HAP-1 (cell line): Measurements from ENCODE around the gene PAX1.

ENCODE experiments used
- DNase-seq, 2 experiments: peaks; one replicate each; pipeline ENCODE4 v3.0.0-alpha.2; 2016 to 2020; ENCODE audit warnings: low spot score in 2 of 2
- H3K27me3 ChIP-seq: fragments of 250-450 bp; sonication (Bioruptor Pico); 2 replicates; pipeline ENCODE4 v1.5.1; 2020; ENCODE audit warnings: low read depth, mild to moderate bottlenecking, moderate library complexity
- H3K36me3 ChIP-seq: fragments of 250-450 bp; sonication (Bioruptor Pico); replicated peaks from 2 replicates; pipeline ENCODE4 v1.5.1; 2020; ENCODE audit warnings: mild to moderate bottlenecking
- H3K4me1 ChIP-seq: fragments of 250-450 bp; sonication (Bioruptor Pico); 2 replicates; pipeline ENCODE4 v1.5.1; 2020; ENCODE audit warnings: mild to moderate bottlenecking
- H3K4me3 ChIP-seq: fragments of 250-450 bp; sonication (Bioruptor Pico); 2 replicates; pipeline ENCODE4 v1.5.1; 2020; ENCODE audit warnings: mild to moderate bottlenecking, moderate library complexity
- H3K9me3 ChIP-seq: fragments of 250-450 bp; sonication (Bioruptor Pico); 2 replicates; pipeline ENCODE4 v1.5.1; 2020; ENCODE audit warnings: mild to moderate bottlenecking, moderate library complexity
- in situ Hi-C: fragments of 300-500 bp; cut with MboI; formaldehyde crosslinking; loops from 3 replicates; pipeline ENCODE4 v1.14.3; 2020; ENCODE audit warnings: low sequenced_read_pairs, inconsistent platforms, mixed read lengths

PAX1 gene

DNA sequence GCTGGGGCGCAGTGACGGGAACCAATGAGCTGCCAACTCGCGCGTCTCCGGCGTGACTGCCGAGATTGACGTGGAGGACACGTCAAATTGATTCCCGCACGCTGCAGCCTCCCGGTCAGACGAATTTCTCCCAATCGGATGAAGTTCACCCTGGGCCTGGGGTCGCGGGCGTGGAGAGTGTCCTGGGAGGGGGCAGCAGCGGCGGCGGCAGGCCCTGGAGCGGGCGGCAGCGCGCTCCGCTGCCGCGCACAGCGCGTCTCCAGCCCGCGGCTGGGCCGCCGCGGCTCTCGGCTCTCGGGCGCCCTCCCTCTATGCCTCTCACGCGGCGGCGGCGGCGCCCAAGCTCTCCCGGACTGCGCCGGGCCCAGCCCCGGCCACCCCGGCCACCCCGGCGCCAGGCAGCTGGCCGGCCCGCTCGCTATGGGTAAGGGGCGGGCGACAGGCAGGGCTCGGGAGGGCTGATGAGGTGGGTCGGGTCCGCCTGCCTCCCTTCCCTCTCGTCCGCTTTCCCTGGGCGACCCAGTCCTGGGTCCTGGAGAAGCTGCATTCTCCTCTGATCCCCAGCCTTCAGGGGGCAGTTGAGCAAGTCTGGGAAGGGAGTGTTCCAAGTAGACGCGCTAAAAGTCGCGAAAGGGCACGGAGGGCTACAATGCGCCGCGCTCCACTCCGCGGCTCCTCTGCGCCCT lies at the start of gene PAX1:
PAX1 (plus strand) TSS at position 90 of the 686 bp plus-strand sequence; CDS start at position 139, 49 bp downstream.
- in situ Hi-C loops, result no loop called here
- H3K9me3 ChIP-seq, result no peaks in the 10 kb centered on the region
- no peak for DNase-seq
- H3K27me3 ChIP-seq, result peaks cover 41% of the 10 kb centered on the region
- H3K36me3 ChIP-seq, result no peaks in the 10 kb centered on the region
- no peak within 1 kb of the TSS for H3K4me3 ChIP-seq
- H3K4me1 ChIP-seq, result no peaks in the 10 kb centered on the region

- in situ Hi-C loops, result no loop called here
- no peaks in the 10 kb centered on the region for H3K36me3 ChIP-seq
- no peak for DNase-seq
- H3K9me3 ChIP-seq, result no peaks in the 10 kb centered on the region
- no peak overlapping the region for H3K4me3 ChIP-seq
- peaks cover 10% of the 10 kb centered on the region for H3K27me3 ChIP-seq
- H3K4me1 ChIP-seq, result no peaks in the 10 kb centered on the region
Measured at GRCh38 chr20:21656308-21657067, 49.0 kb upstream of the PAX1 start.

DNA sequence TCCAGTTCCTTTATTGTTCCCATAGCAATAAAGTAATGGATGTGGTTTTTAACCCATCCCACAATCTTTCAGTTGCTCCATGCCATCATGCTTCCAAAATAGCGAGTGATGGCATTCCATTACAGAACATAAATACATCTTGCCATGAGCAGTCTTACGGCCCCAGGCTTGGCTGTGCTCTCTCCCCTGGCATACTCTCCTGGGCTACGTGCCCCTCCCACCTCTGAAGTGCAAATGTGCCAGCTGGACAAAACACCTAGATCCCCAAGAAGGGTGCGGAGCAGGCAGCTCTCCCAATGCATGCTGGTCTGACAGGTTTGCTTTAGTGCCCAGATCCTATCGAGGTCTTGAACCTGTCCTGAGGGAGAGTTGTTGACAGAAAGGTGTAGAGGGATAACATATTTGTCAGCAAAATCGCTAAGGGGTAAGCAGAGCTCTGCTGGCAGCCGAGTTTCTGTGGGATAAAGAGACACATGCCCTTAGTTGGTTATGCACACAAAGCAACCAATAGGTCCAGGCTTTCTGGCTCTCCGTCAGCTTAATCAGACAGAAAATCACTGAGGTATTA lies 43.9 kb upstream of the PAX1 start:
- Histone ChIP-seq H3K36me3 (no peaks in the 10 kb centered on the region), H3K4me1 (no peaks in the 10 kb centered on the region), H3K4me3 (no peak overlapping the region), H3K9me3 (no peaks in the 10 kb centered on the region), H3K27me3 (peaks cover 4% of the 10 kb centered on the region; the same call in 1 of the 2 replicates)
- in situ Hi-C loops, result no loop called here
- DNase-seq, result no peak

DNA sequence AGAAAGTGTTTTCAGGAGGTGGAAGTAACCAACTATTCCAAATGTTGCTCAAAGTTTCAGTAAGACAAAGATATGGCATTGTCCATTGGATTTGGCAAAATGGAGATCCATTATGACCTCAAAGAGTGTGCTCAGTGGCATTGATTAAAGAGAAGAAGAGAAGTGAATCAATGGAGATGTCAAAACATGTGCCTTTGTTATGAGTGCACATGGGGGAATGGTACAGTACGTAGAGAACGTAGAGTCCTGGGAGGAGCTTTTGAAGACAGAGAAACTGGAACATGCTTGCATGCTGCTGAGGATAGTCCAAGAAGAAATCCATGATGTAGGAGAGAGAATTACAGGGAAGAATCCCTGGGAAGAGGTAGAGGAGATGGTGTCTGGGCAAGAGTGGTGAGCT lies 42.0 kb upstream of the PAX1 start:
- no peak for DNase-seq
- no peaks in the 10 kb centered on the region for H3K36me3 ChIP-seq
- in situ Hi-C loops, result no loop called here
- H3K4me3 ChIP-seq, result no peak overlapping the region
- H3K27me3 ChIP-seq, result no peaks in the 10 kb centered on the region
- H3K4me1 ChIP-seq, result no peaks in the 10 kb centered on the region
- no peaks in the 10 kb centered on the region for H3K9me3 ChIP-seq

GRCh38 chr20:21665687-21666446 lies 39.6 kb upstream of the PAX1 start:
- in situ Hi-C loops, result no loop called here
- DNase-seq, result no peak
- H3K9me3 ChIP-seq, result no peaks in the 10 kb centered on the region
- H3K36me3 ChIP-seq, result no peaks in the 10 kb centered on the region
- H3K4me3 ChIP-seq, result no peak overlapping the region
- no peaks in the 10 kb centered on the region for H3K4me1 ChIP-seq
- no peaks in the 10 kb centered on the region for H3K27me3 ChIP-seq

- Histone ChIP-seq H3K9me3 (no peaks in the 10 kb centered on the region), H3K4me1 (no peaks in the 10 kb centered on the region), H3K27me3 (no peaks in the 10 kb centered on the region), H3K4me3 (no peak overlapping the region), H3K36me3 (no peaks in the 10 kb centered on the region)
- no peak for DNase-seq
- in situ Hi-C loops, result no loop called here
Measured at GRCh38 chr20:21670126-21670525, 35.3 kb upstream of the PAX1 start.

- in situ Hi-C loops, result no loop called here
- no peak overlapping the region for H3K4me3 ChIP-seq
- no peaks in the 10 kb centered on the region for H3K4me1 ChIP-seq
- H3K27me3 ChIP-seq, result no peaks in the 10 kb centered on the region
- H3K9me3 ChIP-seq, result no peaks in the 10 kb centered on the region
- no peaks in the 10 kb centered on the region for H3K36me3 ChIP-seq
- no peak for DNase-seq
Measured at GRCh38 chr20:21670981-21671380, 34.5 kb upstream of the PAX1 start.

DNA sequence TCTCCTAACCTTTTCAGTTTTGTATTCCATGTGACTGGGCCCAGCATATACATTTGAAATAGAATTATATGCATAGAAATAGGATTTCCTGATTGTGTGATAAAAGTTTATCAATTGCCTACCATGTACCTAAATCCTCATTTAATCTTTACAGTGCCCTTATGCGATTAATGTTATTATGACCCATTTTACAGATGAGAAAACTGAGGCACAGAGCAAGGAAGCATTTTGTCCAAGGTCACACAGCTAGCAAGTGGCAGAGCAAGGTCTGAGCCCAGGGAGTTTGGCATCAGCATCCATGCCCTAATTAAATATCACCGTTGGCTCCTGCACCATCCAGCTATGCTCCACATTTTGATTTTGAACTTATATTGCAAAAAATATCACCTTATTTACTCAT lies 28.2 kb upstream of the PAX1 start:
- no peak overlapping the region for H3K4me3 ChIP-seq
- no peaks in the 10 kb centered on the region for H3K9me3 ChIP-seq
- no peaks in the 10 kb centered on the region for H3K27me3 ChIP-seq
- no peaks in the 10 kb centered on the region for H3K4me1 ChIP-seq
- no peaks in the 10 kb centered on the region for H3K36me3 ChIP-seq
- in situ Hi-C loops, result no loop called here
- DNase-seq, result no peak

DNA sequence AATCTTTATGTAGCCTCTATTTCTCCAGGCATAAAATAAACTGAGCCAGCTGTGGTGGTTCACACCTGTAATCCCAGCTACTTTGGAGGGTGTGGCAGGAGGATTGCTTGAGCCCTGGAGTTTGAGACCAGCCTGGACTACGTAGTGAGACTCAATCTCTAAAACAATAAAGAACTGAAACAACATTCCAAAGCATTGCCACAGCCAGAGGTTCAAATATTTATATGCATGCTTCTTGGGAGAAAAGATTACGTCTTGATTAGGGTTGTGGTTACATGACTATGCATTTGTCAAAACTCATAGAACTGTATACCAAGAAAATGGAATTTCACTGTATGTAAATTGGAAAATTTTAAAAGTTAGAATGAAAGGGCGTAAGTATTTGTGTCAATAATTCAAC lies 27.7 kb upstream of the PAX1 start:
- H3K36me3 ChIP-seq, result no peaks in the 10 kb centered on the region
- no peaks in the 10 kb centered on the region for H3K27me3 ChIP-seq
- no peak for DNase-seq
- no peaks in the 10 kb centered on the region for H3K4me1 ChIP-seq
- H3K9me3 ChIP-seq, result no peaks in the 10 kb centered on the region
- no peak overlapping the region for H3K4me3 ChIP-seq
- in situ Hi-C loops, result no loop called here

- DNase-seq, result no peak
- Histone ChIP-seq H3K27me3 (no peaks in the 10 kb centered on the region; the same call in 1 of the 2 replicates), H3K4me3 (no peak overlapping the region), H3K4me1 (no peaks in the 10 kb centered on the region), H3K36me3 (no peaks in the 10 kb centered on the region), H3K9me3 (no peaks in the 10 kb centered on the region)
- in situ Hi-C loops, result no loop called here
Measured at GRCh38 chr20:21681234-21681921, 24.1 kb upstream of the PAX1 start.

GRCh38 chr20:21681922-21682318 lies 23.5 kb upstream of the PAX1 start:
- Histone ChIP-seq H3K27me3 (peaks cover 2% of the 10 kb centered on the region; the same call in 1 of the 2 replicates), H3K9me3 (no peaks in the 10 kb centered on the region), H3K4me3 (no peak overlapping the region), H3K4me1 (no peaks in the 10 kb centered on the region), H3K36me3 (no peaks in the 10 kb centered on the region)
- DNase-seq, result no peak
- in situ Hi-C loops, result no loop called here

- no peak overlapping the region for H3K4me3 ChIP-seq
- in situ Hi-C loops, result no loop called here
- H3K36me3 ChIP-seq, result no peaks in the 10 kb centered on the region
- DNase-seq, result peak in 1 of 2 experiments; percentile 20
- H3K9me3 ChIP-seq, result no peaks in the 10 kb centered on the region
- H3K4me1 ChIP-seq, result no peaks in the 10 kb centered on the region
- peaks cover 2% of the 10 kb centered on the region; the same call in 1 of the 2 replicates for H3K27me3 ChIP-seq
Measured at GRCh38 chr20:21682521-21682954, 22.9 kb upstream of the PAX1 start.

- no peaks in the 10 kb centered on the region for H3K9me3 ChIP-seq
- in situ Hi-C loops, result no loop called here
- H3K27me3 ChIP-seq, result peaks cover 4% of the 10 kb centered on the region; the same call in 1 of the 2 replicates
- no peaks in the 10 kb centered on the region for H3K4me1 ChIP-seq
- H3K36me3 ChIP-seq, result no peaks in the 10 kb centered on the region
- H3K4me3 ChIP-seq, result no peak overlapping the region
- no peak for DNase-seq
Measured at GRCh38 chr20:21684671-21685070, 20.8 kb upstream of the PAX1 start.
